PFSK-1 (cell line): ENCODE measurements around the gene PRKCE.

Experiments
- FOXP2 ChIP-seq: optimal IDR thresholded peaks from 2 replicates; pipeline ENCODE3; 2011; ENCODE audit warnings: borderline replicate concordance, control low read depth, inconsistent platforms; ENCODE audit not compliant: insufficient read depth; ENCODE audit errors: extremely low read length, extremely low read depth
- POLR2AphosphoS5 ChIP-seq: IDR thresholded peaks from 2 replicates; pipeline ENCODE4 v1.6.1; 2012; ENCODE audit warnings: low read depth, mild to moderate bottlenecking, control low read depth, low read length, moderate library complexity
- REST ChIP-seq, 2 experiments: IDR thresholded peaks; 2 replicates each; pipeline versions ENCODE4 v1.6.1 to v1.8.0; 2011 to 2012; ENCODE audit warnings: low read depth in 2 of 2, low read length in 2 of 2, control low read depth in 1 of 2, inconsistent platforms in 1 of 2, mild to moderate bottlenecking in 1 of 2, moderate library complexity in 1 of 2; ENCODE audit not compliant: insufficient read depth in 1 of 2
- TAF1 ChIP-seq: IDR thresholded peaks from 2 replicates; pipeline ENCODE4 v1.6.1; 2012; ENCODE audit warnings: low read length, control low read depth, borderline replicate concordance; ENCODE audit not compliant: insufficient read depth

GRCh38 chr2:46125798-46126197, 474.3 kb downstream of the PRKCE start:
- TF ChIP-seq TAF1 (no peak), REST (IDR thresholded peaks at IDR 0.05; ENCODE audit: insufficient read depth in 1 of 2, low read depth in 2 of 2, low read length in 2 of 2) (no peak), POLR2AphosphoS5 (no peak), FOXP2 (no peak)
